ENCODE measurements around the gene TMEM86A. TPM values are rescaled to one million over a fixed set of nuclear protein-coding genes. Genes with fewer than 3 reads are reported as not detected.

The TMEM86A gene
- total and polyA plus RNA-seq, 2 of the 4 experiments (the other 2 are of a cell fraction): 0.31 to 0.36 TPM

DNA sequence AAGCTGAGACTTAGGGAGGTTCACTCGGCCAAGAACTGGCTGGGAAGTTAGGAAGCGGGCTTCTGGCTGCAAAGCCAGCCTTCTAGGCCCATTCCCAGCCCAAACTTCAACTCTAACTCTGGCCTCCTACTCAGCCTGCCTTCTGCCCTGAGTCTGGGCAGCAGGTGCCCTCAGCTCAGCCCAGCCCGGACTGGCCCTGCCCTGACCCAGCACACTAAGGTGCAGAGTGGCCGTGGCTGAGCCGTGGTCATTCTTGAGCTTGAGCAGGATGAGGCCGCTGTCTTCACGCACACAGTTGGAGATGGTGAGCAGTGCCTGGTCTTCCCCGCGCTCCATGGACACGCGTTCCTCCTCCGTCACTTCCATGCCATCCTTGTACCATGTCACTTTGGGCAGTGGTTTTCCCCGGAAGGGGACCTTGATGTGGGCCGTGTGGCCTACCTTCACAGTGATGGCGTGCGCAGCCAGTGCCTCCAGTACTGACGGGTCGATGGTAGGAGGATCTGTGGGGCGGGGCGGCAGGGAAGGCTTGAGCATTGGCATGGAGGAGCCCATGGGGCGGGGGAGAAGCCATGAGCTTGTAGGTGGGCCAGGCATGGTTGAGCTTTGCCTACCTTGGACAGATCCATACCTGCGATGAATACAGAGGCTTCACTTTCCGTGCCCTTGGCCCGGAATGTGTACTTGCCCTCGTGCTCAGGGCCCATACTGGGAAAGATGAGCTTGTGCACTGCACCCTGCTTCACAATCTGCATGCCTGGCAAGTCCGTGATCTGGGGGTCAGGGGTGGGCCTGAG, 15.3 kb downstream of the TMEM86A start:
- DNase-seq: no peak
- no peak overlapping the region for H3K56ac ChIP-seq (ENCODE audit: extremely low read depth, insufficient read depth, low read length)
- H3K18ac ChIP-seq (ENCODE audit: low read depth, low read length): no peak overlapping the region
- no peak overlapping the region for H2BK5ac ChIP-seq (ENCODE audit: low read depth, low read length, poor library complexity, severe bottlenecking)
- H4K8ac ChIP-seq (ENCODE audit: low read depth in 2 of 2, low read length in 2 of 2): no peak overlapping the region
- no peaks in the 10 kb centered on the region for H3K9me3 ChIP-seq (ENCODE audit: control insufficient read depth, insufficient read depth, low read length)
- no peak for ATAC-seq (ENCODE audit: low read depth)
- no peak overlapping the region for H3K14ac ChIP-seq (replicated peaks; ENCODE audit: low read depth, low read length)
- no peaks in the 10 kb centered on the region for H3K4me1 ChIP-seq (ENCODE audit: control insufficient read depth, insufficient read depth, low read length)
- BruUV-seq (replicated peaks): no TSS peak
- no peak overlapping the region for H2BK15ac ChIP-seq (ENCODE audit: low read depth, low read length)
- no peak overlapping the region for H2AK5ac ChIP-seq (ENCODE audit: low read depth, low read length)
- no peaks in the 10 kb centered on the region for H3K79me1 ChIP-seq (ENCODE audit: low read depth in 1 of 2, low read length in 2 of 2)
- H3K4me2 ChIP-seq (ENCODE audit: low read depth, low read length): no peak overlapping the region
- H3K23ac ChIP-seq (ENCODE audit: low read depth, low read length): no peak overlapping the region
- H3K4ac ChIP-seq (ENCODE audit: low read depth, low read length): no peak overlapping the region
- no peak overlapping the region for H3K4me3 ChIP-seq (ENCODE audit: insufficient read depth, low read depth, low read length)
- no peak overlapping the region for H4K5ac ChIP-seq (ENCODE audit: low read depth, low read length)
- no peak overlapping the region for H2BK120ac ChIP-seq (ENCODE audit: low read depth, low read length)
- dilution Hi-C loops (cut with HindIII; ENCODE audit: low sequenced_read_pairs, unreplicated experiment) (no loop called here), in situ Hi-C loops (cut with MboI; ENCODE audit: low sequenced_read_pairs) (no loop called here), intact Hi-C loops (cut with micrococcal nuclease) (no loop called here)
- H3K27ac ChIP-seq (ENCODE audit: insufficient read depth, low read length): no peak overlapping the region
- H2BK20ac ChIP-seq (ENCODE audit: low read depth, low read length): no peak overlapping the region
- H3K9me1 ChIP-seq (ENCODE audit: insufficient read depth, low read length): 0 out of 2 replicates have a peak, but pooled peaks cover 3% of the 10 kb centered on the region
- TF ChIP-seq, protein P1, sequence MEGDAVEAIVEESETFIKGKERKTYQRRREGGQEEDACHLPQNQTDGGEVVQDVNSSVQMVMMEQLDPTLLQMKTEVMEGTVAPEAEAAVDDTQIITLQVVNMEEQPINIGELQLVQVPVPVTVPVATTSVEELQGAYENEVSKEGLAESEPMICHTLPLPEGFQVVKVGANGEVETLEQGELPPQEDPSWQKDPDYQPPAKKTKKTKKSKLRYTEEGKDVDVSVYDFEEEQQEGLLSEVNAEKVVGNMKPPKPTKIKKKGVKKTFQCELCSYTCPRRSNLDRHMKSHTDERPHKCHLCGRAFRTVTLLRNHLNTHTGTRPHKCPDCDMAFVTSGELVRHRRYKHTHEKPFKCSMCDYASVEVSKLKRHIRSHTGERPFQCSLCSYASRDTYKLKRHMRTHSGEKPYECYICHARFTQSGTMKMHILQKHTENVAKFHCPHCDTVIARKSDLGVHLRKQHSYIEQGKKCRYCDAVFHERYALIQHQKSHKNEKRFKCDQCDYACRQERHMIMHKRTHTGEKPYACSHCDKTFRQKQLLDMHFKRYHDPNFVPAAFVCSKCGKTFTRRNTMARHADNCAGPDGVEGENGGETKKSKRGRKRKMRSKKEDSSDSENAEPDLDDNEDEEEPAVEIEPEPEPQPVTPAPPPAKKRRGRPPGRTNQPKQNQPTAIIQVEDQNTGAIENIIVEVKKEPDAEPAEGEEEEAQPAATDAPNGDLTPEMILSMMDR (conservative IDR thresholded peaks at IDR 0.05; ENCODE audit: low read depth, low read length): no peak
- TF ChIP-seq MAZ (IDR thresholded peaks at IDR 0.05; ENCODE audit: borderline replicate concordance, low read depth, low read length) (no peak), MXI1 (IDR thresholded peaks at IDR 0.05; ENCODE audit: borderline replicate concordance, low read depth, low read length) (no peak), RFX5 (IDR thresholded peaks at IDR 0.05; ENCODE audit: low read depth, low read length) (no peak), CEBPB (IDR thresholded peaks at IDR 0.05; ENCODE audit: low read depth, low read length) (no peak), POLR2A (IDR thresholded peaks at IDR 0.05; ENCODE audit: low read depth, low read length) (no peak), BHLHE40 (IDR thresholded peaks at IDR 0.05; ENCODE audit: low read depth, low read length) (no peak), RCOR1 (IDR thresholded peaks at IDR 0.05; ENCODE audit: insufficient replicate concordance, low read length) (no peak)
- TF ChIP-seq, protein P2, sequence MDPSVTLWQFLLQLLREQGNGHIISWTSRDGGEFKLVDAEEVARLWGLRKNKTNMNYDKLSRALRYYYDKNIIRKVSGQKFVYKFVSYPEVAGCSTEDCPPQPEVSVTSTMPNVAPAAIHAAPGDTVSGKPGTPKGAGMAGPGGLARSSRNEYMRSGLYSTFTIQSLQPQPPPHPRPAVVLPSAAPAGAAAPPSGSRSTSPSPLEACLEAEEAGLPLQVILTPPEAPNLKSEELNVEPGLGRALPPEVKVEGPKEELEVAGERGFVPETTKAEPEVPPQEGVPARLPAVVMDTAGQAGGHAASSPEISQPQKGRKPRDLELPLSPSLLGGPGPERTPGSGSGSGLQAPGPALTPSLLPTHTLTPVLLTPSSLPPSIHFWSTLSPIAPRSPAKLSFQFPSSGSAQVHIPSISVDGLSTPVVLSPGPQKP (IDR thresholded peaks at IDR 0.05; ENCODE audit: borderline replicate concordance, low read depth, low read length): no peak
- no peak overlapping the region for H2AK9ac ChIP-seq (replicated peaks; ENCODE audit: low read depth, low read length, poor library complexity)
- CTCF ChIA-PET: interaction anchor here (1.5 kb wide), 1 partner anchor 8 kb away, joined by 8 read pairs; no protein-coding TSS in a partner anchor
- H3K27me3 ChIP-seq (ENCODE audit: control insufficient read depth, insufficient read depth, low read length): peaks cover 36% of the 10 kb centered on the region
- no peaks in the 10 kb centered on the region for H4K20me1 ChIP-seq (ENCODE audit: insufficient read depth, low read length)
- H3K36me3 ChIP-seq (ENCODE audit: control insufficient read depth, insufficient read depth, low read length): no peaks in the 10 kb centered on the region
- POLR2A ChIA-PET (ENCODE audit: unreplicated experiment): no interaction called here
- no peak overlapping the region for H4K91ac ChIP-seq (ENCODE audit: insufficient read depth, low read depth, low read length)
- 74% methylated on average over 17 of the region's 26 CpGs; no CpG with 5 or more reads in 1 of the 2 experiments for WGBS, 2 experiments (ENCODE audit: extremely low coverage in 2 of 2, insufficient read length in 1 of 2)
- H2AFZ ChIP-seq (replicated peaks; ENCODE audit: low read length, poor library complexity): no peak overlapping the region
- H3K9ac ChIP-seq (ENCODE audit: low read depth, low read length): no peak overlapping the region

Data from IMR-90 (cell line).